Esophagus mucosa (tissue), 1 donor: Measurements from ENCODE around the gene SLC25A34. TPM values are rescaled to one million over a fixed set of nuclear protein-coding genes. Genes with fewer than 3 reads are reported as not detected.

Source experiments
- ATAC-seq: fragments of 200-7000 bp; cut with Tn5 transposase; one replicate; pipeline ENCODE4 v1.9.1; 2020
- total RNA-seq: library from RNA; stranded (reverse); gene quantifications from one replicate; pipeline ENCODE4 v1.2.4, GENCODE V29; 2023
- donor health status: DM: yes; HTN: yes; CAD: no.

SLC25A34 gene
- total RNA-seq, 1 donor from 2014 or later = 0.68 TPM

DNA sequence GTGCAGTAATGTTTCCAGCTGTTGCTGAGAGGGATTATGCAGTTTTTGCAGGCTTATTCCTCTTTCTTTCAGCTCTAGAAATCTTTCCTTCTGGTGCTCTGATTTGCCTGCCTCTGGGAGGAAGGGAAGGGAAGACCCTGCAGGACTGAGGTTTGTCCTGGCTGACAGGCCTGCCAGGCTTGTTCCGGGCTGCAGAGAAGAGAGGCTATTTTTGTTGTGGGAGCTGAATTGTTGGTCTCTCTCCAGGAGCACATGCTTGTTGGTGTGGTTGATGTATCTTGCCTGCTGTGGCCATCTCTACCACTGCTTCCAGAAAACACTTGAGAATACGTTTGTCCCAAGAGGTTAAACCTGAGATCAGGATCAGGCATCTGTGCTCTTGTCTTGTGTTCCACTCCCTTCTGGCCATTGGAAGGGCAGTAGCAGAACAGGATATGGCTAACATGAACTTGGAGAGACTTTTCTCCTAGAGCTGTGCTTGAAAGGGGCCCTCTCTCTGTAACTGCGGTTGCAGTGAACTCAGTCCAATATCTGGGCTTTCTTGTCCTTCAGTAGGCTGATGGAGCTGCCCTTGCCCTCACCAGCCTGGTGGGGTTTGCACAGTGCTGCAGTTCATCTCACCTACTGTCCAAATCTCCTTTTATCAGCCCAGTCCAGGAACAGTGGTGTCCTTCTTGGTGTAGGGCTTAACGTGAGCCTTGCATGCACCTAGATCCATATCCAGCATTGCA, 21.5 kb upstream of the SLC25A34 start:
- no peak for ATAC-seq

DNA sequence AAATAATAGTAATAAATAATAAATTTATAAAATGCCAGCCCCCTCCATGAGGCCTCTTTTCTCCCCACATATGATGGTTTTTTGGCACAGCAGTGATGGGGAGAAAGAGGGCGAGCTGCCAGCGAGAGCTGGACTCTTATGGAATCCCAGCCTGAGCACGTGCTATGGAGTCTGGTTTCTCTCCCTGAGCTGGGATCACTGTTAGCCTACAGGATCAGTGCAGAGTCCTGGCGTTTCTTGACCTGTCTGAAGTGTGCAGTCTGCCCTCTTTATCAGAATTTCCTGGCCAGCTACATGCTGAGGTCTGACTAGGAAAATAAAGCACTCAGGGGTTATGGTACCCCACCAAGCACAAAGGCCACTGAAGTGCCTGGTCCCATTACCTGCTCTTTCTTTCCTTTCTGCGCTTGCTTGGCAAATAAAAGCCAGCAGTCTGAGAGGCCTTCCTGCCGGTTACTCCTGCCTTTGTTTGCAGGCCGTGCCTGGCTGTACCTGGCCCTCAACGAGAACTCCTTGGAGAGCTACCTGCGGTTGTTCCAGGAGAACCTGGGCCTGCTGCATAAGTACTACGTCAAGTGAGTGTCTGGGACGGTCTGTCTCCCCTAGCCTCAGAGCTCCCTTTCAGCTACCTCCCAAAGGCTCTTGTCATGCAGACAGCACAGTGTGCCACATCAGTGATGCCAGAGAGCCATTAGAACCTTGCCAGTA, 18.5 kb upstream of the SLC25A34 start:
- ATAC-seq = no peak

DNA sequence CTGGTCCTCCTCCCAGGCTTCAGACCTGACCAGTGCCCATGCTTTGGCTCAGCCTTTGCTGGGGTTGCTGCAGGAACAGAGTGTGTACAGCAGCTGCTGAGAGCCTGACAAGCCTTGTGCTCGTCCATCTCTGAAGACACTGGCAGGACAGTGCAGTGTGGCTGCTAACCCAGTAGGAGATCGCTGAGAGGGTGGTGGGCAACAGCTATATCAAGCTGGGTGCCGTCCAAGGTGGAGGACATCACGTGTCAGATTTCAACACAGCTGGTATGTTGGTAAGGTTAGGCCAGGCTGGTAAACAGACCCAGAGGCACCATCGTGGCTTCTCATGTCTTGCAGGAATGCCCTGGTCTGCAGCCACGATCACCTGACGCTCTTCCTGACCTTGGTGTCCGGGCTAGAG, 17.9 kb upstream of the SLC25A34 start:
- no peak for ATAC-seq

DNA sequence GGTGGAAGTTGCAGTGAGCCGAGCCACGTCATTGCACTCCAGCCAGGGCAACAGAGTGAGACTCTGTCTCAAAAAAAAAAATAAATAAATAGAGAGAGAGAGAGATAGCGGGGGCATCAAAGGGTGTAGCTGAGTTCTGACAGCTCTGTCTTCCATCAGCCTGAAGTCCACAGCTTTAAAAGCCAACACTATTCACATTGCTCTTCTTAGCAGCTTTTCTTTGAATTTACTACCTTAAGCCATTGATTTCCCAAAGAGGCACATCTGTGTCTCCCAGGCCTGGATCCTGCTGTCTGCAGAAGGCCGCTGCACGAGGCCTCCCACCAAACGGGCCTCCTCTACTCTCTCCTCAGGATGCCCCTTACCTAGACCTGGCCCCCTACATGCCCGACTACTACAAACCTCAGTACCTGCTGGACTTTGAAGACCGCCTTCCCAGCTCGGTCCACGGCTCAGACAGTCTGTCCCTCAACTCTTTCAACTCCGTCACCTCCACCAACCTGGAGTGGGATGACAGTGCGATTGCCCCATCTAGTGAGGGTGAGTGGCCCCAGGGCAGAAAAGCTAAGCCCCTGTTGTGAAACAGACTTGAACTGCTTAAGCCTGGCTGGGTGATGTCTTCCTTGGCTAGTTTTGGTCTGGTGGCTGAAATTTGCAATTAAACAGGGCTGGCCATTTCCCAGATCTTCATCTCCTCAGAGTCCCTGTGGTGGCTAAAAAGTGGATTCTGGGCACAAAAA, 16.5 kb upstream of the SLC25A34 start:
- ATAC-seq = no peak

DNA sequence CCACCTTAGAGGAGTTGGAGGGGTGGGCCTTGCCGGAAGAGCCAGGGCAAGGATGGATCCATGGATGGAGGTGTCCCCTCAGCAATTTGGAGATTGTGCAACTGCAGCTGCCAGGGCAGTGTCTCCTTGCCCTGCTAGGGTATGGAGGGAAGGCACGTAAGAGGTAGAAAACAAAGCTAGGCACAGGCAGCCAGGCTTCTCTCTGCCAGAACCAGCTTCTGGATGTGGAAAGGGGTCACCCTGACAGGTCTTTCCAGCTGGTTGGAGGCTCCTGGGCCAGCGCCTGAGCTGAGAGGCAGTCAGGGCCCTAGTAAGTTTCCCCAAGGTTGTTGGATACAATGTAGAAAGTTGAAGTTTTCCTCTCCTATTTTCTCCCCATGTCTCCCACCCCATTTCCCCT, 15.2 kb upstream of the SLC25A34 start:
- no peak for ATAC-seq

DNA sequence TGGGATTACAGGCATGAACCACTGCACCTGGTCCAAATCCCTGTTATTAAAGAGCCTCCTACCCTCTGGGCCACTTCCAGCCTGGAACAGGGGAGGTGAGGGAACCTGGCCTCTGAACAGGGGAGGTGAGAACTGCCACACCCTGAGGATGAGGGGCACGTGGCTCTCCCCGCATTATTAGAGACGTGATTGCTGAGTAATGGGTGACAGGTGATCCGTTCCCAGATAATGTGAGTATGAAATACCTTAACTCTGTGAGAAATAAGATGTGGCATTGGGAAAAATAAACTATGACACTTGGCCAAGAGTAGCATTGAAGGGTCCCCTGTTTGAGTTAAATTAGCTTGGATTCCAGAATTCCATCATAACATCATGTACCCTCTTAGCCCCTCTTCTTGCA, 13.6 kb upstream of the SLC25A34 start:
- ATAC-seq = no peak

DNA sequence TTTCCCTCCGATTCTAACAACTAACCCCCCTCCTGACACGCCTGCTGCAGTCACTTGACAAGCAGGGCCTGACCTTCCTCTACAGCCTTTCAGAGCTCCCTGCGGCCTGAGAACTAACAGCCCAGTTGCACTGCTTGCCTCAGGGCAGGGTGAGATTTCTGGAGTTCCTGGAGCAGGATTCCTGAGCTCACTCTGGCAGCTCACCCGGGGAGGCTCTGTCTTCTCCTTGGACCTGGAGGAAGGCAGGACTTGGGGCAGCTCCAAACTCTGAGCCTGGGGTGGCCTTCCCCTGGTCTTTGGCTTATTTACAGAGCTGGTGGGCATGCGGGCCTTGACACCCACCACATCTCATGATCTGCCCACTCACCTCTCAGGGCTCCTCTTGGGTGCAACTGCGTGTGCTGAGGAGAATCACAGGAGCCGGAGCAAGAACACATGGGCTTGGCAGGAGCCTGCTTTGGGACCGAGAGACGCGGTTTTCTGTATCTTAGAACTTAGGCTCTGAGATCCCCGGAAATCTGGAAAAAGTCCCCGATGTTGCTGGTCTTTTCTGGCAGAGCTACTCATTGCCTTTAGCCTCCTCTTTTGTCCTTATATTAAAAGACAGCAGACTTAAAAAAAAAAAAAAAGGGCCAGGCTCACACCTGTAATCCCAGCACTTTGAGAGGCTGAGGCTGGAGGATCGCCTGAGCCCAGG, 13.1 kb upstream of the SLC25A34 start:
- no peak for ATAC-seq

DNA sequence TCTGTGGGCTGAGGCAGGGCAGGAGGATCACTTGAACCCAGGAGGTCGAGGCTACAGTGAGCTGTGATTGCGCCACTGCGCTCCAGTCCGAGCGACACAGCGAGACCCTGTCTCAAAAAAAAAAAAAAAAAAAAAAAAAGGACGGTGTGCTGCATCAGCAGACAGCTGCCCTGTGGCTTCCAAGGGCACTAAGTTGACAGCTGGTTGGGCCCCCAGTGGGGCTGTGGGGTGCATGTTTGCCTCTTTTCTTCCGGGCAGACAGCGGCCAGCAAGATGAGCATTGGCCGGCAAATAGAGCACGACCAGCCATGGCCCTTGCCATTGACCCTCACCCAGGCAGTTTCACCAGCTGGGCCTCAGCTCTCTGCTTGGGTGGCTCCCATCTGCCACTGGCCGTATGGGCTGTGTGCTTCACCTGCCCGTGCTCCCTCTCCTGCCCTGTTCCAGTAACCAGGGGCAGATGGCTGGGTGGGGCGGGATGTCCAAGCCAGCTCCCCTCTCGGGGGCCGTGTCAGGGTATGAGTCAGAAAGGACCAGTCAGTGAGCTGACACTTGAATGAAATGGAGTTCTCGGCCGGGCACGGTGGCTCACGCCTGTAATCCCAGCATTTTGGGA, 12.3 kb upstream of the SLC25A34 start:
- no peak for ATAC-seq

DNA sequence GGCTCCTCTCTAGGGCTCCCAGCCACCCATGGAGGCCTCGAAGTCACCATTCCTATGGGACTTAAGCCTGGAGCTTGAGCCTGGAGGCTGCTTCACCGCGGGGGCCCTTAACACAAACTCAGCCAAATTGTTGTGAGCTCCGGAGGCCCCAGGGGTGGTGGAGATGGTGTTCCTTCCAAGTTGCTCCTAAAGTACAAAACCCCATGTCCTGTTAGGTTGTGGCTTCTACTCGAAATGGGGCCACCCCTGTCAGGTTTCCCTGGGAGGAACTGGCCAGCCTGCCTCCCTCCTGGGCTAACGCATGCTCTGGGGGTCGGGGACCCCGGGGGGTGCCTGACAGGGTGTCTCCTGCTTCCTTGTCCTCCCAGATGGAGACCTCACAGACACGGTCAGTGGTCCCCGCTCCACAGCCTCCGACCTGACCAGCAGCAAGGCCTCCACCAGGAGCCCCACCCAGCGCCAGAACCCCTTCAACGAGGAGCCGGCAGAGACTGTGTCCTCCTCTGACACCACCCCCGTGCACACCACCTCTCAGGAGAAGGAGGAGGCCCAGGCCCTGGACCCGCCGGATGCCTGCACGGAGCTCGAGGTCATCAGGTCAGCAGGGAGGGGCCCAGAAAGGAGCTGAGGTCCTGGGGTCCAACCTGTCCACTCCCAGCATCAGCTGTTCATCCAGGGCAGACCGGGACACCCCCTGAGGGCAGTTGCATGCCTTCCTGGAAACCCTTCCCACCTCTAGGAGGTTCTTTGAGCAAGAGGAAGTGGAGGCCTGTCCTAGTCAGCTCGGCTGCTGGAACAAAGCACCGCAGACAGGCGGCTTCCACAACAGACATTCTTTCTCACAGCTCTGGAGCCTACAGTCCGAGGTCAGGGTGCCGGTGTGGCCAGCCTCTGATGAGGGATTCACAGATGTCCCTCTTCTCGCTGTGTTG, 10.8 kb upstream of the SLC25A34 start:
- no peak for ATAC-seq

DNA sequence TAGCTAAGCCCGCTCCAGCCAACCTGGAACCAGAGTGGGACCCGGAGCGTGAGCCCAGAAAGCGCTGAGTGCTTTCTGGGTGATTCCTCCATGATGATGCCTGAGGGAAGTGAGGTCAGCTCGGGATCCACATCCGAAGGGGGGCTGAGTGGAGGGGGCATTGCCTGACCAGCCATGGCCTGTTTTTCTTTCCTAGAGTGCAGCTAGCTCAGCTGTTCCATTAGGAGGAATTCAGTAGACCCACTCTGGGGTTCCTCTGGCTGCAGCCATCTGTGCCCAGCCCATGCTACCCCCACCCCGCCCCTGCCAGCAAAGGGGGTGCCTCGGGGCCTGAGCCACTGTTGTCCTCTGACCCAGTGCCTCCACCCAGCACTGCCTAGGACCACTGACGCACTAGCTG, 9.6 kb upstream of the SLC25A34 start:
- ATAC-seq = no peak

DNA sequence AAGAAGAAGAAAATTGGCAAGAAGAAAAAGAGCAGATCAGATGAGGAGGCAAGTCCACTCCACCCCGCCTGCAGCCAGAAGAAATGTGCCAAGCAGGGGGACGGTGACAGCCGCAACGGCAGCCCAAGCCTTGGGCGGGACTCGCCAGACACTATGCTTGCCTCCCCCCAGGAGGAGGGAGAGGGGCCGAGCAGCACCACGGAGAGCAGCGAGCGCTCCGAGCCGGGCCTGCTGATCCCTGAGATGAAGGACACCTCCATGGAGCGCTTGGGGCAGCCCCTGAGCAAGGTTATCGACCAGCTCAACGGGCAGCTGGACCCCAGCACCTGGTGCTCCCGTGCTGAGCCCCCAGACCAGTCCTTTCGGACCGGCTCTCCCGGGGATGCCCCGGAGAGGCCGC, 9.0 kb upstream of the SLC25A34 start:
- ATAC-seq = no peak

DNA sequence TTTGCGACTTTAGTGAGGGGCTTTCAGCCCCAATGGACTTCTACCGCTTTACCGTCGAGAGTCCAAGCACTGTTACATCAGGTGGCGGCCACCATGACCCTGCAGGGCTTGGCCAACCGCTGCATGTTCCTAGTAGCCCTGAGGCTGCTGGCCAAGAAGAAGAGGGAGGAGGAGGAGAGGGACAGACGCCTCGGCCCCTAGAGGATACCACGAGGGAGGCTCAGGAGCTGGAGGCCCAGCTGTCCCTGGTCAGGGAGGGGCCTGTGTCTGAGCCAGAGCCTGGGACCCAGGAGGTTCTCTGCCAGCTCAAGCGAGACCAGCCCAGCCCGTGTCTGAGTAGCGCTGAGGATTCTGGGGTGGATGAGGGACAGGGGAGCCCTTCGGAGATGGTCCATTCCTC, 8.6 kb upstream of the SLC25A34 start:
- no peak for ATAC-seq

DNA sequence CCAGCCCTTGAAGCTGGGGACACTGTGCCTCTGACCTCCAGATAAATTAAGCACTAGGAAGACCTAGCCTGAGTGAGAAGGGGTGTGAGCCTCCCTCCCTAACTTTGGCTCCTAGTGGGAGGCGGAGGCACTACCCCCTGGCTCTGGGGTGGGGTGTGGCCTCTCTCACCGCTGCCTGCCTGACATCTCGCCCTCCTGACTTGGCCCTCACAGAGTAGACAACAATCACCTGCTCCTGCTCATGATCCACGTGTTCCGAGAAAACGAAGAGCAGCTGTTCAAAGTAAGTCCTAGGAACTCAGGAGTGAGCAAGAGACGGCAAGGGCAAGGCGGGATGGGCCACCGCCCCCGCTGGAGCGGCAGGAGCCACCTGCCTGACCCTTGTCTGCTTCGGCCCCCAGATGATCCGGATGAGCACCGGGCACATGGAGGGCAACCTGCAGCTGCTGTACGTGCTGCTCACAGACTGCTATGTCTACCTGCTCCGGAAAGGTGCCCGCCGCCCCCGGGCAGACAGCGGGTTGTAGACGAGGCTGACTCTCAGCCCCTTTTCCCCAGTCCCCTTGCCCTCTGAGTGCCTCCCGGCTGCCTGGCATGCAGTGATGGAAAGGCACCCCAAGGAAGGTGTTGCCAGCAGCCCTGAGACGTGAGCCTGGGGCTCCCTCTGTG, 8.1 kb upstream of the SLC25A34 start:
- ATAC-seq = no peak

DNA sequence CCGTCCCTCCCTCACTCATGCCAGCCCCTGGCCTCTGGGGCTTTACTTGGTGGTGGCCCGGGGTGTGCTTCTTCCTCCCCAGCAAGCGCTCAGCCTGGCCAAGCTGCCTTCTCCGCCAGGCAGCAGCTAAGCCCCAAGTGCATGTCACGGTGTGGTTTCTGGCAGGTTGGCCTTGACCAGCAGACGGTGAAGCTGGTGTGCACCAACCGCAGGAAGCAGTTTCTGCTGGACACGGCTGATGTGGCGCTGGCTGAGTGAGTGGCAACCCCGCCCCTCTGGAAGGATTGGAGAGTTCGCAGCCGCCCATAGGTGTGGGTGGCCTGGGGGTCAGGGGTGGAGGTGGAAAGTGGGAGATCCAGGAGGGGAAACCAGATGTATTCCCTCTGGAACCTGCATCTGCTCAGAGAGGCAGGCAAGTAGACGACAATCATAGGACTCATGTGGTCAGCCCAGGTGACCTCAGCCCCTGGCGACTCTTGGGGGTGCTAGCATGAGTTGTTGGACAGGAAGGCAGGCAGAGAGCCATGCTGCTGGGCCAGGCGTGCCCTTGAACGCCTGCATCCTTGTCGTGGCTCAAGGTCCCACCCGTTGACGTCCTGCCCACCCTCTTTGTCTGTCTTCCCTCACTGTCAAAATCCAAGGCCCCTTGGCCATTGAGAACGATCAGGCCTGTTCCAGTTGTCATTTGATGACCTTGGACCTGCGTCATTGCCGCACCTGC, 7.0 kb upstream of the SLC25A34 start:
- ATAC-seq = no peak

DNA sequence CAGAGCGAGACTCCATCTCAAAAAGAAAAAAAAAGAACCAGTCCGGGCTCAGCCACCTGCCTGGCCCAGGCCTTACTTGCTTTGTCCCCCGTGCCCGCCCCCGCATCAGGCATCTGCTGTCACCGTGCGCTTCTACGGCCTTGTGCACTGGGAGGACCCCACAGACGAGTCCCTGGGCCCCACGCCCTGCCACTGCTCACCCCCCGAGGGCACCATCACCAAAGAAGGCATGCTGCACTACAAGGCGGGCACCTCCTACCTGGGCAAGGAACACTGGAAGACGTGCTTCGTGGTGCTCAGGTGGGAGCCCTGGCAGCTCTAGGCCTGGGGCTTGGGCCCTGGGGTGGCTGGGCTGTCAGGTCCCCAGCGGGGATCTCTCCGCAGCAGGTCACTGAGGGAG, 5.6 kb upstream of the SLC25A34 start:
- ATAC-seq = no peak

DNA sequence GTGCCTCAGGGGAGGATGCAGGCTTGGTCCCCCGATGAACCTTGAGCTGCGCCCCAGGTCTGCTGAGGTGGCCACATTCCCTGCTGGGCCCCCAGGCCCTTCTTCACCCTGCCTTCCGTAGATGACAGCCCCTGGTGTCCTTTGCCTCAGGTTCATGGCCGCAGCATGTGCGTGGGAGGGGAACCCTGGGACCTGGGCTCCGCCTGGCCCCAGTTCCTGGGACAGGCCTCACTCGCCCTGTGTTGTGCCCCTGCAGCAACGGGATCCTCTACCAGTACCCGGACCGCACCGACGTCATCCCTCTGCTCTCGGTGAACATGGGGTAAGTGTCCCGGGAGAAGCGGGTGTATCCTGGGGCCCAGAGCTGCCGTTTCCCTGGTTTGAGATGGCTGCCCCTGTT, 5.1 kb upstream of the SLC25A34 start:
- no peak for ATAC-seq

DNA sequence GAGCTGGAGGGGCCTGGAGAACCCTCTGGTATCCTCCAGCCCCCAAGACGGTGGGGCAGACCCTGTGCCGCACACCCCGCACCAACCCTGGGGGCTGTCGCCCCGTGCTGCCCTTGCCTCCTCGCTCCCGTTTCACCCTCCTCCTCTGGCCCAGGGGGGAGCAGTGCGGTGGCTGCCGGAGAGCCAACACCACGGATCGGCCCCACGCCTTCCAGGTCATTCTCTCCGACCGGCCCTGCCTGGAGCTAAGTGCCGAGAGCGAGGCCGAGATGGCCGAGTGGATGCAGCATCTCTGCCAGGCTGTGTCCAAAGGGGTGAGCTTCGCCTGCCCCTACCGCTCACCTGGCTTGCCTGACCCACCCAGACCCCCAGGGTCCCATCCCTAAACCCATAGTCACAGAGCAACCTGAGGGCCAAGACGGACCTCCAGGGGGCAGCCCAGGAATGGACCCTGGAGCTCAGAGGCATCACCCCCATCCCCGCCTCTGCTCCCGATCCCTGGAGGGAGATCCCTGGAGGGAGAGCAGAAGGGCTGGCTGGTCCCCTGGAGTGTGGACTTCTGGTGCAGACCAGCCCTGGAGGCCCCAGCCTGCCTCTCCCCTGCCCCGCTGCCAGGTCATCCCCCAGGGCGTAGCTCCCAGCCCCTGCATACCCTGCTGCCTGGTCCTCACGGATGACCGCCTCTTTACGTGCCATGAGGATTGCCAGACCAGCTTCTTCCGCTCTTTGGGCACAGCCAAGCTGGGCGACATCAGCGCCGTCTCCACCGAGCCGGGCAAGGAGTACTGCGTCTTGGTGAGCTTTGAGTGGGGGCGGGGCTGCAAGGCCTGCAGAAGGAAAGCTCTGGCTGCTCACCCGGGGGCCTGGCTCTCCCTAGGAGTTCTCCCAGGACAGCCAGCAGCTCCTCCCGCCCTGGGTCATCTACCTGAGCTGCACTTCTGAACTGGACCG, 4.0 kb upstream of the SLC25A34 start:
- no peak for ATAC-seq

DNA sequence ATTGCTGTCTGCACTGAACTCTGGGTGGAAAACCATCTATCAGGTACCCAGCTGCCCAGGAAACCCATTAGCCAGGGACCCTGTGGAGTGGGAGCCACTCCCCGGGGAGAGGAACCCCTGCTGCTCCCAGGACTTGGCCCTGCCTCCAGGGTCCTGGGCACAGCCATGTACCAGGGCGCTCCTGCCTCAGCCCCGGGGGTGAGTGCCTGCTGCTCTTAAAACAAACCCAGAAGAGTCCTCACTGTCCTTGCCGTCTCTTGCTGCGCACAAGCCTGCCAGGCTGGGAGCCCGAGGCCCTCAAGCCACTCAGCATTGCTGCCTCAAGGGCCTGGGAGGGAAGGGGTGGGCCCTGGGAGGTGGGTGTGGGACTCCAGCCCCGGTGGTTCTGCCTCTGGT, 3.4 kb upstream of the SLC25A34 start:
- no peak for ATAC-seq

DNA sequence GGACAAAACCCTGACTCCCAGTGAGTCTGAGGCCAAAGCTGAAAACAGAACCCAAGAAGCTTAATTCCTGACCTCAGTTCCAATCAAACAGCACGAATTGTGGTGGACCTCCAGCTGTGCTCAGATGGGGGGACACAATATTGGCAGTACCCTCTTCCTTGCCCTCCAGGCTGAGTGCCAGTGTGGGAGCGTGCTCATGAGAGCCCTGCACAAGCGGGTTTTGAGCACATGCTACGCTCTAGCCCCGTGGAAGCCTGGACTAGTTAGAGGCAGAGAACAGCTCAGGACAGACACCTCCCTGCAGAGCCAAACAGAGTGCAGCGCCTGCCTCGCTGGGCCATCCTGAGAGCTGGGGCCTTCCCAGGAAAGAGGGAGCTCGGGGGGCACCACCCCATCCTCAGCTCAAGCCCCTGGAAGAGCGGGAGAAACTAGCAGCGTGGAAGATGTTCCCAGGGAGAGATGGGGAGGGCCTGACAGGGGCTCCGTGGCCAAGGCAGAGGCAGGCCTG, 2.8 kb upstream of the SLC25A34 start:
- no peak for ATAC-seq
